GM21786 (cell line): ENCODE data around the gene CDH2.

ENCODE experiments used
- ATAC-seq: cut with Tn5 transposase; IDR thresholded peaks from one replicate; pipeline ENCODE4 v1.9.1; 2021; ENCODE audit not compliant: unreplicated experiment

The CDH2 gene

DNA sequence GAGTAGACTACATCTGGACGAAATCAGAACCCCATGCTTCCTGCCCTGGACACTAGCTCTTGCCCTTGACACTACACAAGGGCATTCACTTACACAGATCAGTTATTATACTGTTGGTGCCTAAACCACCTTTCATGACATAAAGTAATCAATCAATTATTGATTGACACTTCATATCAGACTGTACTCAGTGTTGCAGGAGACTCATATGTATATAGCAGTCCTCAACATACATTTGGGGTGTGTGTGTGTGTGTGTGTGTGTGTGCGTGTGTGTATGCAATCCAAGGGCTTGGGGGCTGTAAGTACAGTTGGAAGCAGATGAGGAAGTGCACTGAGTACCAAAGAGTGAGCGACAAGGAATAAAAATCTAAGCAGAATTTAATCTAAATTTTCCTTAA lies 5.1 kb downstream of the CDH2 start:
- ATAC-seq: no peak

DNA sequence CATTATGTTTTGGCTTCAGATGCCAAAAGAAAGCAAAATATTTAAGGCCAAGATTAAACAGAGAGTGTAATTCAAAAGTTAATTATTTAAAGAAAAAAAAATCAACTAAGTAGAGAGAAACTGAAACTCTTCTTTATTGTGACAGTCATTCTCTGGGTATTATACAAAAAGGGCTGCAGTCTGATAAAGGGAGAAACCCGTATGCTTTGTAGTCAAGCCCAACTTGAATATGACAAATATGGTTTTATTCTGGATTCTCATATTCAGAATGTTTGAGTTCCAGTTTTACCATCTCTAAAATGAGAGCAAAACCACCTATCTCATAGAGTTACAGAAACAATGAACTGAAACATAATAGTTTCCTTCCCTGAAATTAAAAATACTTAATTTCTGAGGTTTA lies 8.2 kb downstream of the CDH2 start:
- ATAC-seq: peak; percentile 52

DNA sequence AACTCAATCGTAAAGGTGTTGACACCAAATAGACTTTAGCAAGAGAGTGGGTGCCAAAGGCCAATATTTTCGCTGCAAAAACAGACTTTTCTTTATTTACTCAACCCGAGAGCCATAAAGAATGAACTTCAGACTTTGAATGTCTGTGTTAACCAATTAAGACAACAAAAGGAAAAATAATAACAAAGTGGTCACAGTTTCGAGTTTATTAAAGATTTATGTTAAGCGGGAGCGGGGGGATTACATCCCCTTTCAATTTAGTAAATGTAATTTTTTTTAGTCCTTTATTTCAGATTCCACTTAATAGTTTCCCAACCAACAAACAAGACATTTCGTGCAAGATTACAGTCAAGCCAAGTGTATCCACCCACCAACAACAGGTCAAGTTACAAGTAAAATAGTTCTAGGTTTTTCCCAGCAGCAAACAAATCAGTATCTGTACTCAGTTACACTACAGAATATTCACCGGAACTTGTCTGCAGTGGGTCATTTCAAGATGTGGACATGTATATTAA lies 9.0 kb downstream of the CDH2 start:
- ATAC-seq: no peak

DNA sequence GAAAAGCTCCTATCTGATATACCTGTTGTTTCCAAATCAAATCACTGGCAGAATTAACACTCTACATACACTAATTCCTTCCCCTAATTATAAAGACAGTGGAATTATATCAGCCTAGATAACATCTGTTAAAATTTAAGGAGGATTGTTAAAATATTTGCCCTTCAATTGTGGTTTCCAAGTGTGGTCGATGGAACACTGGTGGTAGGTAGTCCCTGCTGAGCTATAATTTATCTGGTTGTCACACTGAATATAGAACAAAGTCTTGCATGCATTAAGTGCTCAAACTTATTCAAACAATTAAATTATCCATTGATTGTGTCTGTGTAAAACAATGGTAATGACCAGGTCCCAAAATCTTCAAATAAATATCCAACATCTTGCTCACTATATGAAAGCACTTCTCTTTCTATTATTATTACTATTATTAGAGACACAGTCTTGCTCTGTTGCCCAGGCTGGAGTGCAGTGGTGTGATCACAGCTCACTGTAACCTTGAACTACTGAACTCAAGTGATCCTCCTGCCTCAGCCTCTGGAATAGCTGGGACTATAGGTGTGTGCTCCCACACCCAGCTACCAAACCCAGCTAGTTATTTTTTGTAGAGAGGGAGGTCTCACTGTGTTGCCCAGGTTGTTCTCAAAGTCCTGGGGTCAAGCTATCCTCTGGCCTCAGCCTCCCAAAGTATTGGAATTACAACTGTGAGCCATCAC lies 12.0 kb downstream of the CDH2 start:
- ATAC-seq: no peak

DNA sequence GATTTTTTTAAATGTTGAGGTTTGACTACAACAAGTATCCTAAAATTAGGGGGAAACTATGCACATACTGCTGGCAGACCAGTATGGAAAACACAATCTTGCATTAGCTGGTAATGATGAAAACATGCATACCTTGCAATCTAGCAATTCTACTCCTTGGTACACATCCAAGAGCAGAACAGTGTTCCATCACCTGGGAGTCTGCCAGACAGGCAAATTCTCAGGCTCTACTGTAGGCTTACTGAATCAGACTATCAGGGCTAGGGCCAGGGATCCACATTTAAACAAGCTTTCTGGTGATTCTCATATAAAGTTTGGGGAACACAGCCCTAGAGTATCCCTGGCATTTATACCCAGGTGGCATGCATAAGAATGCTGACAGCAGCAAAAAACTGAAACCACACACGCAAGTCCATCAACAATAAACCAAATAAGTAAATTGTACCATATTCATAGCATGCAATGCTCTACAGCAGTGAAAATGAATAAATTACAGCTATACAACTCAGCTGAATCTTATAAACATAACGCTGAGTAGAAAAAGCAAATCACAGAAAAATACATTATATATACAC lies 13.6 kb downstream of the CDH2 start:
- no peak for ATAC-seq

DNA sequence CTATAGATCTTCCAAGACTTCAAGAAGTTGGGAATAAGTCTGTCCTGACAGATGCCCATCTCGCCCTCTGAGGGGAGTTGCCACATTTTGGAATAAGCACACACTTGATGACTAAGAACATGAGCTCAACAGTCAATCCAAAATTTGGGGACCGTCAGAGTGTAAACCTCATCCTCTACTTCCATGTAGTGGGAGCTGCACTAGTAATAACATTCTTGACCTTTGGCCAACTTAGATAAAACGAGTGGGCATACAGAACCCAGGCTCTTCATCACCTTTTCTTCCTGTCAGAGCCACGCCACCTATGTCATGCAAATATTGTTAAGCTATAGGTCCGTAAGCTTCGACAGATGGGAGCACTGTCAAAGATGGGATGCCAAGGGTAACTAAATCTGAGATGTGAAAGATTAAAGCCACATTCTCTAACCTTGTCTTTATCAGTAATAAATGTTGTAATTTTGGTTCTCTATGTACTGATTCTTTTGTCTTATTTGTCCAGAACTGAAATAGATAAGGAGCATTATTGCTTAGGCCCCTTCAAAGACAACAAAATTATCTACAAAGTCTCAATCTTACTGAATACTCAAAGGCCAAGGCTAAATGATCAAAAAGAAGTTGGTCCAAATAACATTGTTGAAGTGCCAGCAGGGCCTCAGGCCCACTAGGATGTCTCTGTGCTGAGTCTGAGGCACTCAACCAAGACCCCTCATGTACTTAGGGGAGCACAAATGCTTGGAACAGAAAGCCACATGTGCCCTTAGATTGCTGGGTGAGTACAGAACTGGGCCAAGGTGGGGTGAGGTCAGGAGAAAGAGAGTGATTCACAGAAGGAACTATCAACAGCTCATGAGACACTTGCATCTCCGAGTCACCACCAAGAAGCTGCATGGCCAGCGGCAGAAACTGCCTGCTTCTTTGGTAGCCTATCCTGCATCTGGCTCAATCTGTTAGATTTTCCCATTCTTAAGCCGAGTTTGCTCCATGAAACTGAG lies 15.0 kb downstream of the CDH2 start:
- no peak for ATAC-seq

DNA sequence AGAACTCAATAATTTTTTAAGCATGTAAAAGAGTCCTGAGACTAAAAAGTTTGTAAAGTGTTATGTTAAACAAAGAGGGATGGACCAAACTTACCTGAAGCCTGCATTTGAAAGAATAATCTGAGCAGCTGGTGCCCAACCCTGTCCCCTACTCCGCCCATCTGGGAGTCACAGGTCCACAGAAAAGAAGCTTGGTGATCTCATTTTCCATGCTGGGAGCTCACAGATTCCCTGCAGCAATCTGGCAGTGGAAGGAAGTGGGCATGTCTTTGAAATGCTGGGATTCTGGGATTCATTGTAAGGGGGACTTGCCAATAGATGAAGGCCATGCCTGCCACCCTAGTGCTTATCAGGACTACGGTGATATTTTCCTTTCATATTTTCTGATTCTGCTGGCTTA lies 17.9 kb downstream of the CDH2 start:
- ATAC-seq: no peak

DNA sequence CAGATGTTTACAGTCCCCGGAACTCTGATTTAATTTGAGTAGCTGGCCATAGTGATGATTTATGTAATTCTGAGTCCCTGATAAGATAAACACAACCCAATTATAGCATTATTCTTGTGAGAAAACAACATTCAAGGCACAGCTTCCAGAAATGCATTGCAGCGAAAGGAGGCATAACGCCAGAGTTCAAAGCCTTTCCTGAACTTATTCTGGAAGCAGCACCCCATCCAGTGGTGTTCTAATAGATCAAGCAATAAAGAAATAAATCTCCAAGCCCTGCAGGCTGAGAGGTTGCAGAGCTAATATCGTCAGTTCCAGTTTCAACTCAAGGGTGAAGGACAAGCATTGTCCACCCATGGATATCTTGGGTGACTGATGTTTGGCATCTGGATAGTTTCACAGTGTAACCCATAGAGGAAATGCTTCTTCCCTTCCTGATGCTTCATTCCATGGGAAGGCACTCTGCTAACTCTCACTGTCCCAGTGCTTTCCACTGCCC lies 18.8 kb downstream of the CDH2 start:
- ATAC-seq: no peak

DNA sequence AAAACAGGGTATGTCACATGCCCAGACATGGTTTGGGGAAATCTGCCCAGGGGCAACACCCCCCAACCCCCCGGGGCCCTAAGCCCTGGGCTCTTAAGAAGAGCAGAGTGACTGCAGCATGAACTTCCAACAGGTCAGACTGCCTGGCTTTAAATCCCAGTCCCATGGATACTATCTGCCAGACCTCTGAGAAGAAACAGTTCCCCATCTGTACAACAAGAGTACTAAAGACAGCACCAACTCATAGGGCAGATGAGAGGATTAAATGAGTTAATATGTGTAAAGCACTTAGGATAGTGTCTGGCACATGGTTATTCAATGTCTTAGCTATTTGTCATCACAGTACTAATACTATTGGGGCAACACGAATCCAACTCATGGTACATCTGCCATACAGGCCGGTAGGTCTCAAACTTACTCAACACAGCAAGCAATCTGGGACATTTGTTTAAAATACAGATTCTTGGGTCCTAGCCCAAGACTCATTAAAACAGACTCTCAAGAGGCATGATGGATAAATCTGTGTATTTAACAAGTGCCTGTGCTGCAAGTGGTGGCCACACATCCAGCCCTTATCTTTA lies 23.4 kb downstream of the CDH2 start:
- ATAC-seq: no peak

DNA sequence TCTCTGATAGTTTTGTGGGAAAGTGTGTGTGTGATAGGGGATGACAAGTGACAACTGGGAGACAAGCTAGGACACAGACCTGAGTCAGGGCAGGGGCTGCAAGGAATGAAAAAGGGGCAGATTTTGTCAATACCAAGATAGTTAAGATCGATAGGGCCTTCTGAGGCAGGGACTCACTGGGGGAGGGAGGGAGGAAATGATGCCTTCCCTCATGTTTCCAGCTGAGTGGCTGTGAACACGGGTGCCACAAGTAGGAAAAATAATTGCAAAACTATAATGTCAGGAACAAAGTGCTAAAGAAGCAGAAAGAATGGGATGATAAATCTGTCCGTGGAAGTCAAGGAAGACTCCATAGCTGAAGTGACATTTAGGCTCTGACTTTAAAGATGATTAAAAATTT lies 24.2 kb downstream of the CDH2 start:
- no peak for ATAC-seq

DNA sequence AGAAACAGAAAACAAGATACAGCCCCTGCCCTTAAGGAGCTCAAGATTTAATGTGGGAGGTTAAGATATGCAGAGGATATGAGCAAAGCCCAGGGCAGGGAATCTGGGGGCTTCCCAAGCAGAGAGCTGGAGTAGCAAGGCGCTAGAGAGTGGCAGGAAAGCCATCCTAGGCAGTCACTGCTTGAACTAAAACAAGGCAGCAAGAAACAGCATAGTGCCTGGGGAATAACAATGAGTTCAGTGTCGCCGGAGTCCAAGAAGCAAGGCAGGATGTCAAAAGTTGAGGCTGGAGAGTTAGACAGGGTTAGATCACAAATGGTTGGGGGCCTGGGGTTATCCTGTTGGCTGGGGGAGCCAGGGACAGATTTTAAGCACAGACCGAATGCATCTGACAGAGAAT lies 24.6 kb downstream of the CDH2 start:
- ATAC-seq: no peak

DNA sequence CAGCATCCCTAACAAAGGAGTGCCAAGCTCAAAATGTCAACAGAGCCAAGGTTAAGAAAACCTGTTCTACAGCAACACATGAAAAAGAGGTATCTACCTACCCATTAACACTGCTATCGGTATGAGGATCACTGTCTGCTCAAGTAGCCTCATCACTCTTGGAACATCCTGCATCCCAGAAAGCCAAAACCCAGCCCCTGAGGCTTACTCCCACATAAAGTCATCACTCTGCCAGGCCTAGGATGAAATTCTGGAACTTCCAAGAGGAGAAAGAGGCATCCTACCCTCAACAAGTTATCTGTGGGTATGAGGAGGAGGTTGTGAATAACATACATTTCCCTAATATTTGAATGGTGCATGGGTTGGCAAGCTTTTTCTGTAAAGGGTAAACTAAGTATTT lies 25.5 kb downstream of the CDH2 start:
- ATAC-seq: no peak

DNA sequence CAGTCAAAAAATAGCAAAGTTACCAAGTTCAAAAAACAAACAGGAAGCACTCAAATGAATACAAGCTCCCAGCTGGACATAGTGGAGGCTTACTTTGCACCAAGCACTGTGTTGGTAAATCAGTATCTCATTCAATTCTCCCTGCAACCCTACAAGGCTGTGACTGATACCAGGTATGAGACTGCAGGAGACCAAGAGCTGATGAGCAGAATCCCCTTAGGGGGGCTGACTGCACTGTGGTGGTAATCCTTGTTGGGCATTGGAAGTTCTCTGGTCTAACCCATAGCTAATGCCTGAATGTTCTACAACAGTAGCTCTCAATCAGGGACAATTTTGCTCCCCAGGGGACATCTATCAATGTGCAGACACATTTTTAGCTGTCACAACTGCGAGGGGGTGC lies 26.0 kb downstream of the CDH2 start:
- ATAC-seq: no peak

DNA sequence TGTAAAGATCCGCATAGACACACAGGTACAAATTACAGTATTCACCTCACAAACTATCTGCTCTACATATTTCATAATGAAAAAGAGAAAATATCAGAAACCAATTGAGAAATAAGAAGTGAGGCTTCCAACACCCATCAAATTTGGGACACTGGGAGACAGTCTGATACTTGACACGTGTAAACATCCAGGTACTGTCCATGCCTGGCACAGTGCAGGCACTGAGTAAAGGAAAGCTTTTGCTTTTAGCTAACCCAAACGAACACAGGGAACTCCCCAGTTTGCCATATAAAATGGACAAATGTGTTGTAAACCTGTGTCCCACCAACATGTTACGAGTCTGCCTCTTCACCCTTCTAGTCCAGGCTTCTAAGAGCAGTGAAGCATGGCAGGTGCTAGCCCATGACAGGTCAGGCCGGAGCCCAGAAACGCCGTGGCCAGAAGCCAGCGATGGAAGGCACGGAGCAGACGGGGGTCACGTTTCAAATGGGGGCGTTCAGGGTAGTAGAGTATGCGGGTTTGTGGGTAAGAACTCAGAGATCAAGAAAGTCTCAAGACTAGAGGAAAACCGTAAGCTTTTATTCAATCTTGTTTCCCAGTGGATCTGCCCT lies 27.0 kb downstream of the CDH2 start:
- ATAC-seq: no peak

DNA sequence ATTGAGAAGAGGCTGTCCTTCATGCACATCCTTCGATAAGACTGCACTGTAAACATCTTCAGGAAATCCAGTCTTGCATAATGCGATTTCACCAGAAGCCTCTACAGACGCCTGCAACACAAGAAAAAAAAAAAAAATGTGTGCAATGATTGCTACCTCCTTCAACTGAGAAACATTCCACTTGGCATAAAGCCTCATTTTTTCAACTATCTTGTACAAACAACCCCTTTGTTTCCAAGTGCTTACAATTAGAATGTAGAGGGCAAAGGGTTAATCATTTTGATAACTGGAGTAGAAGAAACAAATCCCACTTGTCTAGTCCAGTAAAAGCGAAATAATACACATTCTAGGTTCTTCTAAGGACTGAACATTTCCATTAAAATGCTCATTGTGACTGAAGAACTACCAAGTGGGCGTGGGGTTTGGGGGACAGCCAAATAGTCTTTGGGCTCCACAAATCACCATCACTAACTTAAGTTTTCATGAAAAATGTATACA lies 29.2 kb downstream of the CDH2 start:
- no peak for ATAC-seq

DNA sequence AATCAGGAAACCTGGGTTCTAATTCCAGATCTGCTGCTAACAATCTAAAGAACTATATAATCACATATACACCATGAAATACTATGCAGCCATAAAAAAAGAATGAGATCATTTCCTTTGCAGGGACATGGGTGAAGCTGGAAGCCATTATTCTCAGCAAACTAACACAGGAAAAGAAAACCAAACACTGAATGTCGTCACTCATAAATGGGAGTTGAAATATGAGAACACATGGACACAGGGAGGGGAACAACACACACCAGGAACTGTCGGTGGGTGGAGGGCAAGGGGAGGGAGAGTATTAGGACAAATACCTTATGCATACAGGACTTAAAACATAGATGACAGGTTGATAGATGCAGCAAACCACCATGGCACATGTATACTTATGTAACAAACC lies 33.2 kb downstream of the CDH2 start:
- ATAC-seq: no peak

DNA sequence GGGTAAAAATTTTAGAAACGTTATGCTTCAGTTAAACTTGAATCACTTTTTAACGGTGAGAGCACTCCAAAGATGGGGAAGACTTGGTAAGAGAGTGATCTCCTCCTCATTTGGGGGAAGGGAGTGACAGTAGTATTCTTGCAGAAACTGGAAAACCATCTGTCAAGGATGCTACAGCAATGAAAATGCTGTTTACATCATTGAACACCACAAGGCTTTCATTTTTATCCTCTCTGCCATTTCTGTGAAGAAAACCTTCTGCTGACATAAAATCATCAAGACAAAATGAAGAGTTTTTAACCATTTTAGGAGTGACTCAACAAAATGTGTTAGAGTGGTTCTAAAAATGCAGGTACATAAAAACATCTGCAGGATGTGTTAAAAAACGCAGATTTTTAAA lies 38.1 kb downstream of the CDH2 start:
- no peak for ATAC-seq

DNA sequence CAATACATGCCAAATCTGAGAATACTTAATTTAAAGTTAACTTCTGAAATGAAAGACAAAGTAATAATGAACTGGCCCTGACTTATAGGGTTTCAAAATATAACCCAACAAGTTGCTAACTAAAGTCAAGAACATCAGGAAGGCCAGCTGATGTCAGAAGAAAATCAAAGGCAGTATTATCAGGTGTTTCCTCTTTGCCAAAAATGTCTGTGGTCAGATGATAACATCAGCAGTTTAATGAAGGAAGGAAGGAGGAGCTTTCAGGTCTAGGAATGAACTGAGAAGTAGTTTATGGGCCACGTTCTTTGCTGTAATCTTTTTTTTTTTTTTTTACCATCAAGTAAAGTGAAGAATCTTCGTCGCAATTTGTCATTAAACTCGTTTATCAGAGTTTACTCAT lies 40.9 kb downstream of the CDH2 start:
- ATAC-seq: no peak

DNA sequence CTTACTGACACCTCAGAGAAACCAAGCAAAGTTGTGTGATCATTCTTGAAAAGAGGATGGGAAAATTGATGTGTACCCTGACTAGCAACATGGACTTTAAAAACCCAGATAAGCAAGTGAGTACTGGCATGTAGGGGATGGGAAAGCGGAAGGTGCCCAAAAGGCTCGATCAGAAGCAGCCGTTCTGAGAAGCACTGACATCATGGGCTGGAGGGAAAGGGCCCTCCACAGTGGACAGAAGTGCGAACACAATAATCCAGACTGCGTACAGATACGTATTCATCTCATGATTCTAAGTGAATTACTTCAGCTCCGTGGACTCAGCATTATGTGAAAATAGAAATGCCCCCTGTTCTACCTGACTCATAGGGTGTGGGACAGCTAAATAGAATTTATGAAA lies 42.2 kb downstream of the CDH2 start:
- ATAC-seq: no peak

DNA sequence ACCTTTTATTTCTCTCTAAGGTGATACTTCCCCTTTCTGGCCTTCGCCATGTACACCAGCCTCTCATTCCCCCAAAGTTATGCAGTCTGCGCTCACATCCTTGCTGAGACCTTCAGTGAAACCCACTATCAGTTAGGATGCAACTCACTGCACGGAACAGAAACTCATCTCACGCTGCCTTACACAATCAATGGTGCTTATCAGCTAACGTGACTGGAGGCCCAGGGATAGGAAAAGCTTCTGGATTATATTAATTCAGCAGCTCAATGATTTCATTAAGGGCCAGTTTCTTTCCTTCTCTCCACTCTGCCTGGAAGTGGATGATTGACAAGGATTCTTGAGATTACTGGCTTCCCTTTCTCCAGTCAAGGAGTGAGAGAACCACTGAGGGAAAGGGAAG lies 44.8 kb downstream of the CDH2 start:
- no peak for ATAC-seq

DNA sequence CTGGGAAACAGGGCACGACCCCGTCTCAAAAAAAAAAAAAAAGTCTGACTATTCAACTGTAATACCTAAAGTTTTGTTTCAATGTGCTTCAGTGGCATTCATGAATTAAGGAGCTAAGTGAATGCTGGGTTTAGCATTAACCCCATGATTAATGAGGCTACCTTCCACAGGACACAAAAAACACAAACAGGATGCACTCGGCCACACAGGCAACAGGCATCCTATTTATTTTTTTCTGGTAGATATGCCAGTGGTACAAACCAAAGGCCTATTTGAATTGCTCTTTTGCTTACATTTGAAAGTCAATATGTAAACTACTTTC lies 48.3 kb downstream of the CDH2 start:
- no peak for ATAC-seq
